ENCODE data around the gene TMEM229A. TPM values are rescaled to one million over a fixed set of nuclear protein-coding genes. Genes with fewer than 3 reads are reported as not detected.
"Not testable (repeated sequence)": the region's sequence is repeated elsewhere in the genome, so short reads cannot be mapped to it uniquely, and the experiment has no call there.

Gene TMEM229A
- total RNA-seq, 1 donor from 2014 or later, result not detected

DNA sequence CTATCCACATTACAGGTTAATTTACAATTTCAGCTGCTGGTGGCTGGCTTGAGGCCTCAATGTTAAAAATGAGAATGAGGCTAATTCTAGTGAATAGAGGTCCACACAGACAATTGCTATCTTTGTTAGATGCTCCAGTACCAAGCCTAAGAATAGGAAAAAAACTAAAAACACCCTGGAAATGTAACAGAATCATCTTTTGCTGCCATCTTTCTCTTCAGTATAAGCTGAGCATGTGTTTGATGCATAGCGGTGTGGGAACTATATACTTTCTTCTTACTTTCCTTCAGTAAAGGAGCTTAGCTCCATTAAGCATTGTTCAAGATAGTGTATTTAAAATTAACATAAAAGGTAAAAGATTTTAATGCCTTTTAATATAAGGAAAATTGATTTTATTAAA lies 5.6 kb downstream of the TMEM229A start:
- TF ChIP-seq, protein P1, sequence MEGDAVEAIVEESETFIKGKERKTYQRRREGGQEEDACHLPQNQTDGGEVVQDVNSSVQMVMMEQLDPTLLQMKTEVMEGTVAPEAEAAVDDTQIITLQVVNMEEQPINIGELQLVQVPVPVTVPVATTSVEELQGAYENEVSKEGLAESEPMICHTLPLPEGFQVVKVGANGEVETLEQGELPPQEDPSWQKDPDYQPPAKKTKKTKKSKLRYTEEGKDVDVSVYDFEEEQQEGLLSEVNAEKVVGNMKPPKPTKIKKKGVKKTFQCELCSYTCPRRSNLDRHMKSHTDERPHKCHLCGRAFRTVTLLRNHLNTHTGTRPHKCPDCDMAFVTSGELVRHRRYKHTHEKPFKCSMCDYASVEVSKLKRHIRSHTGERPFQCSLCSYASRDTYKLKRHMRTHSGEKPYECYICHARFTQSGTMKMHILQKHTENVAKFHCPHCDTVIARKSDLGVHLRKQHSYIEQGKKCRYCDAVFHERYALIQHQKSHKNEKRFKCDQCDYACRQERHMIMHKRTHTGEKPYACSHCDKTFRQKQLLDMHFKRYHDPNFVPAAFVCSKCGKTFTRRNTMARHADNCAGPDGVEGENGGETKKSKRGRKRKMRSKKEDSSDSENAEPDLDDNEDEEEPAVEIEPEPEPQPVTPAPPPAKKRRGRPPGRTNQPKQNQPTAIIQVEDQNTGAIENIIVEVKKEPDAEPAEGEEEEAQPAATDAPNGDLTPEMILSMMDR (IDR thresholded peaks at IDR 0.05), result no peak
- Mint-ChIP-seq H3K27me3 (ENCODE audit: low read depth) (peaks cover 35% of the 10 kb centered on the region), H3K4me1 (ENCODE audit: low read depth) (peaks cover 6% of the 10 kb centered on the region), H3K36me3 (ENCODE audit: low read depth) (no peaks in the 10 kb centered on the region), H3K9me3 (ENCODE audit: low read depth) (no peaks in the 10 kb centered on the region), H3K27ac (ENCODE audit: unreplicated experiment) (no peak overlapping the region), H3K4me3 (ENCODE audit: unreplicated experiment) (no peak overlapping the region)
- no peak for DNase-seq (ENCODE audit: low spot score)

GRCh38 chr7:124024329-124024728 lies 8.5 kb downstream of the TMEM229A start:
- not testable (repeated sequence) for H3K4me1 Mint-ChIP-seq (ENCODE audit: low read depth); H3K4me3 Mint-ChIP-seq (ENCODE audit: unreplicated experiment); DNase-seq (ENCODE audit: low spot score); H3K9me3 Mint-ChIP-seq (ENCODE audit: low read depth); H3K36me3 Mint-ChIP-seq (ENCODE audit: low read depth); H3K27ac Mint-ChIP-seq (ENCODE audit: unreplicated experiment)
- H3K27me3 Mint-ChIP-seq (ENCODE audit: low read depth), result peaks cover 11% of the 10 kb centered on the region

DNA sequence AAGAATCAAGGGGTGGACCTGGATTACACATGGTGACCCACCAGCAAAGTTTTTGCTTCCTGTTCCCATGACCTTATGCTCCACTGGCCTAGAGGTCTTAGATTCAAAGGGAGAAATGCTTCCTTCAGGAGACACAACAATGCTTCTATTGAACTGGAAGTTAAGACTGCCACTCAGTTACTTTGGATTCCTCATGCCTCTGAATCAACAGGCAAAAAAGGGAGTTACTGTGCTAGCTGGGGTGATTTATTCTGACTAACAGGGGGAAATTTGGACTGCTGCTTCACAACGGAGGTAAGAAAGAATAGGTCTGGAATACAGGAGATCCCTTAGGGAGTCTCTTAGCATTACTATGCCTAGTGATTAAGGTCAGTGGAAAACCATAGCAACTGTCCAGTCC lies 10.3 kb downstream of the TMEM229A start:
- Mint-ChIP-seq H3K4me3 (ENCODE audit: unreplicated experiment) (no peak overlapping the region), H3K27ac (ENCODE audit: unreplicated experiment) (no peak overlapping the region), H3K9me3 (ENCODE audit: low read depth) (no peaks in the 10 kb centered on the region), H3K36me3 (ENCODE audit: low read depth) (no peaks in the 10 kb centered on the region), H3K4me1 (ENCODE audit: low read depth) (no peaks in the 10 kb centered on the region), H3K27me3 (ENCODE audit: low read depth) (peaks cover 8% of the 10 kb centered on the region)
- DNase-seq (ENCODE audit: low spot score), result no peak
- TF ChIP-seq, protein P1 (IDR thresholded peaks at IDR 0.05), result no peak

DNA sequence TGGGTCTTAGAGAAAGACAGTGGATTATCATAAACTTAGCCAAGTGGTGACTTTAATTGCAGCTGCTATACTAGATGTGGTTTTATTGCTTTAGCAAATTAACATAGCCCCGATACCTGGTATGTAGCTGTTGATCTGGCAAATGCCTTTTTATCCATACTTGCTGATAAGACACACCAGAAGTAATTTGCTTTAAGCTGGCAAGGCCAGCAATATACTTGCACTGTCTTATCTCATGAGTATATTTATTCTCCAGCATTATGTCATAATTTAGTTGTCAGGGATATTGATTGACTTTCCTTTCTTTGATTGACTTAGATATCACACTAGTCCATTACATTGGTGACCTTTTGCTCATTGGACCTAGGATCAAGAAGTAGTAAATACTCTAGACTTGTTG lies 12.8 kb downstream of the TMEM229A start:
- Mint-ChIP-seq H3K36me3 (ENCODE audit: low read depth) (no peaks in the 10 kb centered on the region), H3K27me3 (ENCODE audit: low read depth) (peaks cover 5% of the 10 kb centered on the region), H3K9me3 (ENCODE audit: low read depth) (no peaks in the 10 kb centered on the region), H3K27ac (ENCODE audit: unreplicated experiment) (no peak overlapping the region), H3K4me3 (ENCODE audit: unreplicated experiment) (no peak overlapping the region), H3K4me1 (ENCODE audit: low read depth) (no peaks in the 10 kb centered on the region)
- TF ChIP-seq, protein P1 (IDR thresholded peaks at IDR 0.05), result no peak
- no peak for DNase-seq (ENCODE audit: low spot score)

- TF ChIP-seq, protein P1 (IDR thresholded peaks at IDR 0.05), result no peak
- H3K4me1 Mint-ChIP-seq (ENCODE audit: low read depth), result no peaks in the 10 kb centered on the region
- no peak for DNase-seq (ENCODE audit: low spot score)
- no peaks in the 10 kb centered on the region for H3K27me3 Mint-ChIP-seq (ENCODE audit: low read depth)
- no peak overlapping the region for H3K4me3 Mint-ChIP-seq (ENCODE audit: unreplicated experiment)
- no peaks in the 10 kb centered on the region for H3K9me3 Mint-ChIP-seq (ENCODE audit: low read depth)
- H3K27ac Mint-ChIP-seq (ENCODE audit: unreplicated experiment), result no peak overlapping the region
- H3K36me3 Mint-ChIP-seq (ENCODE audit: low read depth), result no peaks in the 10 kb centered on the region
Measured at GRCh38 chr7:124013306-124013705, 19.6 kb downstream of the TMEM229A start.

DNA sequence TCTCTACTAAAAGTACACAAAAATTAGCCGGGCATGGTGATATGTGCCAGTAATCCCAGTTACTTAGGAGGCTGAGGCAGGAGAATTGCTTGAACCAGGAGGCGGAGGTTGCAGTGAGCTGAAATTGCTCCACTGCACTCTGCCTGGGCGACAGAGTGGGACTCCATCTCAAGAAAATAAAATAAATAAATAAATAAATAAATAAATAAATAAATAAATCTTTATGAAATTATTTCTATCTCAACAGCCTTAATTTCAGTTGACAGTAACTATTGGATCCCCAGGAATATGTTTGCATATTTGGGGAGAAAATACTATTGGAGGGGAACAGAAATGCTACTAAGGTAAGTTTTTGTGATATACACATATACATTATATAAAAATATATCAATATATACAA lies 20.0 kb downstream of the TMEM229A start:
- H3K4me1 Mint-ChIP-seq (ENCODE audit: low read depth), result no peaks in the 10 kb centered on the region
- DNase-seq (ENCODE audit: low spot score), result no peak
- no peaks in the 10 kb centered on the region for H3K27me3 Mint-ChIP-seq (ENCODE audit: low read depth)
- H3K27ac Mint-ChIP-seq (ENCODE audit: unreplicated experiment), result no peak overlapping the region
- TF ChIP-seq, protein P1 (IDR thresholded peaks at IDR 0.05), result no peak
- H3K4me3 Mint-ChIP-seq (ENCODE audit: unreplicated experiment), result no peak overlapping the region
- no peaks in the 10 kb centered on the region for H3K36me3 Mint-ChIP-seq (ENCODE audit: low read depth)
- no peaks in the 10 kb centered on the region for H3K9me3 Mint-ChIP-seq (ENCODE audit: low read depth)
